ENCODE data around the gene TUFT1. TPM values are rescaled to one million over a fixed set of nuclear protein-coding genes. Genes with fewer than 3 reads are reported as not detected.

Gene TUFT1
- total and polyA plus RNA-seq, 10 of the 15 experiments (the other 5 are each of a cell fraction or from before 2014, with no cell fraction given) = 0.08 to 4.3 (median 3.2) TPM

DNA sequence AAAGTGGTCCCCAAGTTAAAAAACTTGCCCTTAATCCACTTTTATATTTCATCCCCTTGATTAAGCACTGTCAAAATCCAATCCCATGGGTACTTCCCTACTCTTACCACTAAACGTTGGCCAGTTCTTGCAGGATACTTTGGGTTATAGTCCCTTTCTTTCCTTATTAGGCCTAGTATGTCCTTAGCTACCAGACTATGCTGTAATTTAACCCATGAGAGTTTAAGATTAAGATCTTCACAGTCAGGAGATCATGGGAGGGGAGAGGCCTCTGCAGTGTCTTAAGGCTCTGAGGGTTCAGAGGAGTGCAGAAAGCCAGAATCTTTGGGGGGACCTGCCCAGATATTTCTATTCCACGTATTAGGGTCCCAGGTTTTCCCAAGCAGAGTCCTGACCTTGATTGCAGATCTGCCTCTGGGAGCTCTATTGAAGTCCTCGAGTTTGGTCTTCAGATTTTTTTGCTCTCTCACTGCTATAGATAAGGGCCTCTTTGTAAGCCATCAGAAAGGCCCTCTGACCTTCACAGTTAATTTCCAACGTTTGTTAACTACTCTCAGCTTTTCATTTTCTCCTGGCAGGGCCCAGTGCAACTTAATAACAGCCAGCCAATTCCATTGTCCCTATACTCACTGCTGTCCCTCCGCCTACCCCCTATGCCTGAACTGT, 37.9 kb upstream of the TUFT1 start:
- Histone ChIP-seq H2AFZ (ENCODE audit: control insufficient read depth, low read depth, low read length) (no peak overlapping the region), H4K20me1 (ENCODE audit: control insufficient read depth, insufficient read depth) (no peaks in the 10 kb centered on the region), H3K9me3 (replicated peaks; ENCODE audit: control insufficient read depth, insufficient read depth, low read length) (no peaks in the 10 kb centered on the region), H3K4me1 (ENCODE audit: control insufficient read depth, insufficient read depth, low read length) (no peaks in the 10 kb centered on the region), H3K9ac (ENCODE audit: control insufficient read depth, insufficient read depth, low read length) (no peak overlapping the region), H3K36me3 (ENCODE audit: control insufficient read depth in 2 of 2, insufficient read depth in 2 of 2, low read length in 1 of 2) (no peaks in the 10 kb centered on the region), H3K4me2 (ENCODE audit: control insufficient read depth, insufficient read depth) (no peak overlapping the region), H3K79me2 (ENCODE audit: control insufficient read depth, insufficient read depth, low read length) (no peaks in the 10 kb centered on the region), H3K4me3 (no peak overlapping the region), H3K27ac (ENCODE audit: control insufficient read depth, insufficient read depth) (no peak overlapping the region), H3K27me3 (replicated peaks in 1 of 2; ENCODE audit: control insufficient read depth in 2 of 2, insufficient read depth in 2 of 2, low read length in 1 of 2) (no peaks in the 10 kb centered on the region; a peak in 1 of 4 replicates)
- in situ Hi-C loops (cut with MboI) = no loop called here
- no TSS peak for BruUV-seq (replicated peaks)
- ChIA-PET POLR2A (no interaction called here), SMC1A (ENCODE audit: uncharacterized antibody, unreplicated experiment) (no interaction called here), RAD21 (ENCODE audit: unreplicated experiment) (no interaction called here), CTCF (interaction anchor here (0.9 kb wide), 1 partner anchor 233 kb away, joined by 3 read pairs; no protein-coding TSS in a partner anchor)
- no peak for DNase-seq (ENCODE audit: low read depth, low spot score)
- no peak for ATAC-seq
- intact Hi-C loops (cut with micrococcal nuclease; ENCODE audit: unreplicated experiment) = no loop called here
- WGBS (ENCODE audit: insufficient coverage, insufficient replicate concordance, low lambda C conversion rate, missing lambda C conversion rate) = 45% methylated on average over 5 of the region's 5 CpGs
- FAIRE-seq = no peak
- no peak for TF ChIP-seq NBN (IDR thresholded peaks at IDR 0.05)
- TF ChIP-seq RELB (IDR thresholded peaks at IDR 0.05; ENCODE audit: low read depth) = no peak
- no peak for TF ChIP-seq ZZZ3 (IDR thresholded peaks at IDR 0.05; ENCODE audit: control insufficient read depth, insufficient read length, low read depth)
- TF ChIP-seq, protein P1, sequence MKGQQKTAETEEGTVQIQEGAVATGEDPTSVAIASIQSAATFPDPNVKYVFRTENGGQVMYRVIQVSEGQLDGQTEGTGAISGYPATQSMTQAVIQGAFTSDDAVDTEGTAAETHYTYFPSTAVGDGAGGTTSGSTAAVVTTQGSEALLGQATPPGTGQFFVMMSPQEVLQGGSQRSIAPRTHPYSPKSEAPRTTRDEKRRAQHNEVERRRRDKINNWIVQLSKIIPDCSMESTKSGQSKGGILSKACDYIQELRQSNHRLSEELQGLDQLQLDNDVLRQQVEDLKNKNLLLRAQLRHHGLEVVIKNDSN (IDR thresholded peaks at IDR 0.05; ENCODE audit: borderline replicate concordance, extremely low read length, insufficient read depth, low read depth, low read length) = no peak
- TF ChIP-seq, protein P2, sequence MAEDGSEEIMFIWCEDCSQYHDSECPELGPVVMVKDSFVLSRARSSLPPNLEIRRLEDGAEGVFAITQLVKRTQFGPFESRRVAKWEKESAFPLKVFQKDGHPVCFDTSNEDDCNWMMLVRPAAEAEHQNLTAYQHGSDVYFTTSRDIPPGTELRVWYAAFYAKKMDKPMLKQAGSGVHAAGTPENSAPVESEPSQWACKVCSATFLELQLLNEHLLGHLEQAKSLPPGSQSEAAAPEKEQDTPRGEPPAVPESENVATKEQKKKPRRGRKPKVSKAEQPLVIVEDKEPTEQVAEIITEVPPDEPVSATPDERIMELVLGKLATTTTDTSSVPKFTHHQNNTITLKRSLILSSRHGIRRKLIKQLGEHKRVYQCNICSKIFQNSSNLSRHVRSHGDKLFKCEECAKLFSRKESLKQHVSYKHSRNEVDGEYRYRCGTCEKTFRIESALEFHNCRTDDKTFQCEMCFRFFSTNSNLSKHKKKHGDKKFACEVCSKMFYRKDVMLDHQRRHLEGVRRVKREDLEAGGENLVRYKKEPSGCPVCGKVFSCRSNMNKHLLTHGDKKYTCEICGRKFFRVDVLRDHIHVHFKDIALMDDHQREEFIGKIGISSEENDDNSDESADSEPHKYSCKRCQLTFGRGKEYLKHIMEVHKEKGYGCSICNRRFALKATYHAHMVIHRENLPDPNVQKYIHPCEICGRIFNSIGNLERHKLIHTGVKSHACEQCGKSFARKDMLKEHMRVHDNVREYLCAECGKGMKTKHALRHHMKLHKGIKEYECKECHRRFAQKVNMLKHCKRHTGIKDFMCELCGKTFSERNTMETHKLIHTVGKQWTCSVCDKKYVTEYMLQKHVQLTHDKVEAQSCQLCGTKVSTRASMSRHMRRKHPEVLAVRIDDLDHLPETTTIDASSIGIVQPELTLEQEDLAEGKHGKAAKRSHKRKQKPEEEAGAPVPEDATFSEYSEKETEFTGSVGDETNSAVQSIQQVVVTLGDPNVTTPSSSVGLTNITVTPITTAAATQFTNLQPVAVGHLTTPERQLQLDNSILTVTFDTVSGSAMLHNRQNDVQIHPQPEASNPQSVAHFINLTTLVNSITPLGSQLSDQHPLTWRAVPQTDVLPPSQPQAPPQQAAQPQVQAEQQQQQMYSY (CRISPR knock-in tag; IDR thresholded peaks at IDR 0.05) = no peak
- TF ChIP-seq STAT3 (IDR thresholded peaks at IDR 0.05; ENCODE audit: low read depth, low read length) = no peak
- TF ChIP-seq WRNIP1 (IDR thresholded peaks at IDR 0.05; ENCODE audit: borderline replicate concordance, low read depth, low read length) = no peak
- TF ChIP-seq CHD2 (IDR thresholded peaks at IDR 0.05; ENCODE audit: borderline replicate concordance, low read depth, low read length) = no peak
- TF ChIP-seq, protein P3, sequence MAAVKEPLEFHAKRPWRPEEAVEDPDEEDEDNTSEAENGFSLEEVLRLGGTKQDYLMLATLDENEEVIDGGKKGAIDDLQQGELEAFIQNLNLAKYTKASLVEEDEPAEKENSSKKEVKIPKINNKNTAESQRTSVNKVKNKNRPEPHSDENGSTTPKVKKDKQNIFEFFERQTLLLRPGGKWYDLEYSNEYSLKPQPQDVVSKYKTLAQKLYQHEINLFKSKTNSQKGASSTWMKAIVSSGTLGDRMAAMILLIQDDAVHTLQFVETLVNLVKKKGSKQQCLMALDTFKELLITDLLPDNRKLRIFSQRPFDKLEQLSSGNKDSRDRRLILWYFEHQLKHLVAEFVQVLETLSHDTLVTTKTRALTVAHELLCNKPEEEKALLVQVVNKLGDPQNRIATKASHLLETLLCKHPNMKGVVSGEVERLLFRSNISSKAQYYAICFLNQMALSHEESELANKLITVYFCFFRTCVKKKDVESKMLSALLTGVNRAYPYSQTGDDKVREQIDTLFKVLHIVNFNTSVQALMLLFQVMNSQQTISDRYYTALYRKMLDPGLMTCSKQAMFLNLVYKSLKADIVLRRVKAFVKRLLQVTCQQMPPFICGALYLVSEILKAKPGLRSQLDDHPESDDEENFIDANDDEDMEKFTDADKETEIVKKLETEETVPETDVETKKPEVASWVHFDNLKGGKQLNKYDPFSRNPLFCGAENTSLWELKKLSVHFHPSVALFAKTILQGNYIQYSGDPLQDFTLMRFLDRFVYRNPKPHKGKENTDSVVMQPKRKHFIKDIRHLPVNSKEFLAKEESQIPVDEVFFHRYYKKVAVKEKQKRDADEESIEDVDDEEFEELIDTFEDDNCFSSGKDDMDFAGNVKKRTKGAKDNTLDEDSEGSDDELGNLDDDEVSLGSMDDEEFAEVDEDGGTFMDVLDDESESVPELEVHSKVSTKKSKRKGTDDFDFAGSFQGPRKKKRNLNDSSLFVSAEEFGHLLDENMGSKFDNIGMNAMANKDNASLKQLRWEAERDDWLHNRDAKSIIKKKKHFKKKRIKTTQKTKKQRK (IDR thresholded peaks at IDR 0.05; ENCODE audit: low read depth, low read length) = no peak

All from GM12878 (cell line).